ENCODE results near the gene FLOT2.

FLOT2 gene

DNA sequence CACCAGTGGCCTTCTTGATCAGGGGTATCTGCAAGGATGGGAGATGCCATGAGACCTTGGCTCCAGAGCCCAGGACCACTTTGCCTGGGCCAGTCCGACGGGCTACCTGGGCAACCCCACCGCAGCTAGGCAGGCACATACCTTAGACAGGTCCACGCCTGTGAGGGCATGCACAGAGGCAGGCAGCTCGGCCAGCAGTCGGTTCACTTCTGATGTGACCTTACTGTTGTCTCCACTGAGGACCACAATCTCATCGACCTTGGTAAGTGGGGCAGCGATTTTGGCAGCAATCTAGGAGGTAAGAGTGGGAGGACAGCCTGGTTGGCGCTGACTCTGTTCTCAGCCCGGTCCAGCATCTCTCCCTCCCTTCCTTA is 17.0 kb downstream of the FLOT2 start:
- Histone ChIP-seq H3K14ac (ENCODE audit: low read length) (no peak overlapping the region), H4K8ac (ENCODE audit: low read depth, low read length) (no peak overlapping the region), H2AK5ac (ENCODE audit: low read length) (no peak overlapping the region), H2BK120ac (ENCODE audit: insufficient read depth, low read length, poor library complexity) (no peak overlapping the region), H3K79me1 (ENCODE audit: low read length) (no peaks in the 10 kb centered on the region), H3K9me3 (ENCODE audit: insufficient read depth, low read depth, low read length) (peaks cover 5% of the 10 kb centered on the region), H4K12ac (ENCODE audit: low read depth, low read length) (no peak overlapping the region), H3K27me3 (ENCODE audit: insufficient read depth, low read length) (no peaks in the 10 kb centered on the region), H2BK5ac (ENCODE audit: low read depth, low read length, poor library complexity) (no peak overlapping the region), H3K36me3 (ENCODE audit: control insufficient read depth in 1 of 2, insufficient read depth in 2 of 2, low read length in 2 of 2) (peaks cover 45 to 54% of the 10 kb centered on the region in 2 experiments), H3K4ac (ENCODE audit: low read depth, low read length) (no peak overlapping the region), H3K4me3 (ENCODE audit: low read depth, low read length) (no peak overlapping the region), H3K4me1 (ENCODE audit: control insufficient read depth in 1 of 2, insufficient read depth in 2 of 2, low read length in 2 of 2) (no peaks in the 10 kb centered on the region), H3K27ac (ENCODE audit: low read depth, low read length) (no peak overlapping the region), H3K4me2 (ENCODE audit: low read length) (no peak overlapping the region), H3K23ac (ENCODE audit: low read length) (no peak overlapping the region), H2BK12ac (ENCODE audit: low read length) (no peak overlapping the region), H3K79me2 (ENCODE audit: control insufficient read depth, insufficient read depth, low read length, poor library complexity) (no peaks in the 10 kb centered on the region), H2AFZ (ENCODE audit: insufficient read depth, low read length, poor library complexity) (no peak overlapping the region), H3K9ac (ENCODE audit: low read length) (no peak overlapping the region), H4K91ac (ENCODE audit: low read depth, low read length) (no peak overlapping the region), H3K18ac (ENCODE audit: low read length) (no peak overlapping the region)
- no CpG with 5 or more reads among the region's 10 CpGs for WGBS (ENCODE audit: extremely low coverage, insufficient coverage, insufficient read length)
- DNase-seq: no peak

DNA sequence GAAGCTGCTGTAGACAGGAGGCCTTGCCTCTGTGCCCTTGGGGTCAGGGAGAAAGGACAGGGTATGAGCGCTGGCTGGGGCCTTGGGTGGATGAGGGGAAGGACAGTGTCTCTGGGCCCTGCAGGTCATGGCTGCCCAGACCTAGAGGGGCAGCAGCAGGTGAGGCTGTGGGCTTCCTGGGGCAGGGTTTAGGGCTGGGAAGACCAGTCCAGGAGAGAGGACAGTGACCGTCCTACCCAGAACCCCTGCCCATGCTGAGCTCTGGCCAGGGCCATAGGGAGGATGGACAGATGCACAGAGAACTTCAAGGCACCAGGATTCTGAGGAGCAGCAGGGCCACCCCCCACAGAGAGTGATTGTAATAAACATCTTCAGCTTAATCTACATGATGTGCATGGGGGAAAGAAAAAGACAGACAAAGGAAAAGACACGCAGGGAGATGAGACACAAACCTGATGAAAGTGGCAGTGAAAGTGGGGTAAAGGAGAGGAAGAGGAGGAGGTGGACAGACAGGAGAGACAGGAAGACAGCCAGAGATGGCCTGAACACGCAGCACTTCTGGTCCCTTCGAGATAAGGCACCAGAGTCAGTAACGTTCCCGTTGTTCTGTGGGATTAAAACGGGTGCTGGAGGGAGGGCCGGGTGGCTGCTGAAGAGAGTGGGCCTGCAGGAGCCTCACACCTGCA is 17.5 kb downstream of the FLOT2 start:
- no peak overlapping the region for H3K18ac ChIP-seq (ENCODE audit: low read length)
- no peak overlapping the region for H3K4me3 ChIP-seq (ENCODE audit: low read depth, low read length)
- no peak overlapping the region for H2BK5ac ChIP-seq (ENCODE audit: low read depth, low read length, poor library complexity)
- H3K27me3 ChIP-seq (ENCODE audit: insufficient read depth, low read length): no peaks in the 10 kb centered on the region
- WGBS (ENCODE audit: extremely low coverage, insufficient coverage, insufficient read length): no CpG with 5 or more reads among the region's 9 CpGs
- no peak overlapping the region for H2AK5ac ChIP-seq (ENCODE audit: low read length)
- H3K4me2 ChIP-seq (ENCODE audit: low read length): no peak overlapping the region
- H3K9me3 ChIP-seq (ENCODE audit: insufficient read depth, low read depth, low read length): peaks cover 3% of the 10 kb centered on the region
- no peak overlapping the region for H2BK12ac ChIP-seq (ENCODE audit: low read length)
- H3K79me2 ChIP-seq (ENCODE audit: control insufficient read depth, insufficient read depth, low read length, poor library complexity): no peaks in the 10 kb centered on the region
- H3K14ac ChIP-seq (ENCODE audit: low read length): no peak overlapping the region
- H3K23ac ChIP-seq (ENCODE audit: low read length): no peak overlapping the region
- H2AFZ ChIP-seq (ENCODE audit: insufficient read depth, low read length, poor library complexity): no peak overlapping the region
- no peak overlapping the region for H3K4ac ChIP-seq (ENCODE audit: low read depth, low read length)
- no peak overlapping the region for H3K27ac ChIP-seq (ENCODE audit: low read depth, low read length)
- no peaks in the 10 kb centered on the region for H3K79me1 ChIP-seq (ENCODE audit: low read length)
- no peaks in the 10 kb centered on the region for H3K4me1 ChIP-seq (ENCODE audit: control insufficient read depth in 1 of 2, insufficient read depth in 2 of 2, low read length in 2 of 2)
- H4K91ac ChIP-seq (ENCODE audit: low read depth, low read length): no peak overlapping the region
- peaks cover 43 to 50% of the 10 kb centered on the region in 2 experiments for H3K36me3 ChIP-seq (ENCODE audit: control insufficient read depth in 1 of 2, insufficient read depth in 2 of 2, low read length in 2 of 2)
- no peak for DNase-seq
- no peak overlapping the region for H4K12ac ChIP-seq (ENCODE audit: low read depth, low read length)
- H4K8ac ChIP-seq (ENCODE audit: low read depth, low read length): no peak overlapping the region
- H3K9ac ChIP-seq (ENCODE audit: low read length): no peak overlapping the region
- no peak overlapping the region for H2BK120ac ChIP-seq (ENCODE audit: insufficient read depth, low read length, poor library complexity)

DNA sequence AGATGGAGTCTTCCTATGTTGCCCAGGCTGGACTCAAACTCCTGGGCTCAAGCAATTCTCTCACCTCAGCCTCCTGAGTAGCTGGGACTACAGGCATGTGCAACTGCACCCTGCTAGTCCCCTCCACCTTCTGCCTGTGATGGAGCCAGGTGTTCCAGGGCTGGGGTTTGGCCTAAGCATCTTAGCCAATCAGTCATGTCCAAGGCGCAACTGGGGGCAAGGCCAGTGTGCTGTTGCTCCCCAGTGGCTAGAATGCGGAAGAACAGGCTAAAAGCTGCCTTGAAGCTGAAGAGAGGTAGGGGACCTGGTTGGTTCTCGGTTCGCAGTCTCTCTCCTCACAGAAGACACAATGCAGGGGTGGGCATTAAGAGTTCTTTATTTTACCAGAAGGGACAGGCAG is 18.6 kb downstream of the FLOT2 start:
- H4K91ac ChIP-seq (ENCODE audit: low read depth, low read length): no peak overlapping the region
- no peaks in the 10 kb centered on the region for H3K27me3 ChIP-seq (ENCODE audit: insufficient read depth, low read length)
- no peak overlapping the region for H3K4ac ChIP-seq (ENCODE audit: low read depth, low read length)
- no peak overlapping the region for H3K23ac ChIP-seq (ENCODE audit: low read length)
- H4K12ac ChIP-seq (ENCODE audit: low read depth, low read length): no peak overlapping the region
- H3K79me2 ChIP-seq (ENCODE audit: control insufficient read depth, insufficient read depth, low read length, poor library complexity): no peaks in the 10 kb centered on the region
- H3K14ac ChIP-seq (ENCODE audit: low read length): no peak overlapping the region
- peaks cover under 1% of the 10 kb centered on the region for H3K9me3 ChIP-seq (ENCODE audit: insufficient read depth, low read depth, low read length)
- H3K36me3 ChIP-seq (ENCODE audit: control insufficient read depth in 1 of 2, insufficient read depth in 2 of 2, low read length in 2 of 2): peaks cover 41% of the 10 kb centered on the region in 2 experiments
- H4K8ac ChIP-seq (ENCODE audit: low read depth, low read length): no peak overlapping the region
- no peak overlapping the region for H3K18ac ChIP-seq (ENCODE audit: low read length)
- no peak overlapping the region for H3K9ac ChIP-seq (ENCODE audit: low read length)
- H3K4me2 ChIP-seq (ENCODE audit: low read length): no peak overlapping the region
- no peak overlapping the region for H3K27ac ChIP-seq (ENCODE audit: low read depth, low read length)
- H2AFZ ChIP-seq (ENCODE audit: insufficient read depth, low read length, poor library complexity): no peak overlapping the region
- no peaks in the 10 kb centered on the region for H3K4me1 ChIP-seq (ENCODE audit: control insufficient read depth in 1 of 2, insufficient read depth in 2 of 2, low read length in 2 of 2)
- H3K79me1 ChIP-seq (ENCODE audit: low read length): no peaks in the 10 kb centered on the region
- H2AK5ac ChIP-seq (ENCODE audit: low read length): no peak overlapping the region
- no peak overlapping the region for H3K4me3 ChIP-seq (ENCODE audit: low read depth, low read length)
- no peak overlapping the region for H2BK5ac ChIP-seq (ENCODE audit: low read depth, low read length, poor library complexity)
- peak; percentile 59 to 78 for DNase-seq
- H2BK12ac ChIP-seq (ENCODE audit: low read length): no peak overlapping the region
- WGBS (ENCODE audit: extremely low coverage, insufficient coverage, insufficient read length): no CpG with 5 or more reads among the region's 4 CpGs
- no peak overlapping the region for H2BK120ac ChIP-seq (ENCODE audit: insufficient read depth, low read length, poor library complexity)

DNA sequence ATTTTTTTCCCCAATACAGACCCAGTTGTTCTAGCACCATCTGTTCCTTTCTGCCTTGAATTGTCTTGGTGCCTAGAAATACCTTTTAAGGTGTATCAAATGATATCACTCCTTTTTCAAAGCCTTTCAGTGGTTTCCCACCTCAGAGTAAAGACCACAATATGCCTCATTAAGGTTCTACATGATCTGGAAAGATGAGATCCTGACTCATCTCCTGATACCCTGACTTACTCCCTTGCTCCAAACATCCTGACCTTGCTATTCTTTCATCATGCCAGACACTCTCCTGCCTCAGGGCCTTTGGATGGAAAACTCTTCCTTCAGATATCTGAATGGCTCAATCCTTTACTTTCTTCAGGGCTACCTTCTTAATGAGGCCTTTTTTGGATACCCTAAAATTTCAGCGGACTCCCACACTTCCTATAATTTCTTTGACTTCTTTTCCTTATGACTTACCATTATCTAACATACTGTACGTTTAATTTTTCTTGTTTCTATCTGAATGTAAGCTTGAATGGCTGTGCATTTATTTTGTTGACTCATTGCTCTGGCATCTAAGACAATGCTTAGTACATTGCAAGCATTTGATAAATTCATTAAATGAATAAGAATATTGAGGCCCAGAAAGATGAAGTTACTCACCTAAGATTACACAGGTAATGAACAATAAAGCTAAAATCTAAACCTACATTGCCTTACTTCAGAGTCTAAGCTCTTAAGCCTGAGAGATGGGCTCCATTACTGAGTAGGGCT is 19.2 kb downstream of the FLOT2 start:
- H3K27me3 ChIP-seq (ENCODE audit: insufficient read depth, low read length): no peaks in the 10 kb centered on the region
- H2BK5ac ChIP-seq (ENCODE audit: low read depth, low read length, poor library complexity): no peak overlapping the region
- H3K9me3 ChIP-seq (ENCODE audit: insufficient read depth, low read depth, low read length): no peaks in the 10 kb centered on the region
- H3K4me1 ChIP-seq (ENCODE audit: control insufficient read depth in 1 of 2, insufficient read depth in 2 of 2, low read length in 2 of 2): no peaks in the 10 kb centered on the region
- H4K8ac ChIP-seq (ENCODE audit: low read depth, low read length): no peak overlapping the region
- H3K23ac ChIP-seq (ENCODE audit: low read length): no peak overlapping the region
- H3K4me2 ChIP-seq (ENCODE audit: low read length): no peak overlapping the region
- H3K27ac ChIP-seq (ENCODE audit: low read depth, low read length): no peak overlapping the region
- H2AFZ ChIP-seq (ENCODE audit: insufficient read depth, low read length, poor library complexity): no peak overlapping the region
- no peak overlapping the region for H2AK5ac ChIP-seq (ENCODE audit: low read length)
- no peak overlapping the region for H4K12ac ChIP-seq (ENCODE audit: low read depth, low read length)
- H3K14ac ChIP-seq (ENCODE audit: low read length): no peak overlapping the region
- H3K18ac ChIP-seq (ENCODE audit: low read length): no peak overlapping the region
- no peak overlapping the region for H3K4me3 ChIP-seq (ENCODE audit: low read depth, low read length)
- no peaks in the 10 kb centered on the region for H3K79me1 ChIP-seq (ENCODE audit: low read length)
- no peak overlapping the region for H2BK12ac ChIP-seq (ENCODE audit: low read length)
- WGBS (ENCODE audit: extremely low coverage, insufficient coverage, insufficient read length): no CpG with 5 or more reads among the region's 2 CpGs
- H2BK120ac ChIP-seq (ENCODE audit: insufficient read depth, low read length, poor library complexity): no peak overlapping the region
- H3K4ac ChIP-seq (ENCODE audit: low read depth, low read length): no peak overlapping the region
- H3K79me2 ChIP-seq (ENCODE audit: control insufficient read depth, insufficient read depth, low read length, poor library complexity): no peaks in the 10 kb centered on the region
- H4K91ac ChIP-seq (ENCODE audit: low read depth, low read length): no peak overlapping the region
- peak in 1 of 2 donors; percentile 25 for DNase-seq
- peaks cover 38 to 39% of the 10 kb centered on the region in 2 experiments for H3K36me3 ChIP-seq (ENCODE audit: control insufficient read depth in 1 of 2, insufficient read depth in 2 of 2, low read length in 2 of 2)
- H3K9ac ChIP-seq (ENCODE audit: low read length): no peak overlapping the region
